ENCODE measurements around the gene BICC1.

The BICC1 gene

GRCh38 chr10:58637352-58637751, 124.7 kb downstream of the BICC1 start:
- in situ Hi-C loops (cut with HindIII; ENCODE audit: low sequenced_read_pairs) = no loop called here
- TF ChIP-seq CTCF (IDR thresholded peaks at IDR 0.05; ENCODE audit: low read depth, low read length) = no peak
- peak; percentile 76 for DNase-seq (ENCODE audit: low read depth, low spot score)
- no peak overlapping the region for H3K4me3 ChIP-seq (ENCODE audit: low read depth, low read length)

GRCh38 chr10:58638388-58638787, 125.7 kb downstream of the BICC1 start:
- H3K4me3 ChIP-seq (ENCODE audit: low read depth, low read length) = no peak overlapping the region
- peak; percentile 54 for DNase-seq (ENCODE audit: low read depth, low spot score)
- in situ Hi-C loops (cut with HindIII; ENCODE audit: low sequenced_read_pairs) = no loop called here
- TF ChIP-seq CTCF (IDR thresholded peaks at IDR 0.05; ENCODE audit: low read depth, low read length) = no peak

- TF ChIP-seq CTCF (IDR thresholded peaks at IDR 0.05; ENCODE audit: low read depth, low read length) = no peak
- in situ Hi-C loops (cut with HindIII; ENCODE audit: low sequenced_read_pairs) = no loop called here
- DNase-seq (ENCODE audit: low read depth, low spot score) = peak; percentile 97
- H3K4me3 ChIP-seq (ENCODE audit: low read depth, low read length) = no peak overlapping the region
Observed at GRCh38 chr10:58641095-58641531, 128.4 kb downstream of the BICC1 start.

GRCh38 chr10:58641708-58642107, 129.0 kb downstream of the BICC1 start:
- in situ Hi-C loops (cut with HindIII; ENCODE audit: low sequenced_read_pairs) = no loop called here
- DNase-seq (ENCODE audit: low read depth, low spot score) = peak; percentile 88
- no peak overlapping the region for H3K4me3 ChIP-seq (ENCODE audit: low read depth, low read length)
- no peak for TF ChIP-seq CTCF (IDR thresholded peaks at IDR 0.05; ENCODE audit: low read depth, low read length)

GRCh38 chr10:58642283-58642682, 129.6 kb downstream of the BICC1 start:
- in situ Hi-C loops (cut with HindIII; ENCODE audit: low sequenced_read_pairs) = no loop called here
- no peak overlapping the region for H3K4me3 ChIP-seq (ENCODE audit: low read depth, low read length)
- DNase-seq (ENCODE audit: low read depth, low spot score) = peak; percentile 71
- no peak for TF ChIP-seq CTCF (IDR thresholded peaks at IDR 0.05; ENCODE audit: low read depth, low read length)

- in situ Hi-C loops (cut with HindIII; ENCODE audit: low sequenced_read_pairs) = no loop called here
- H3K4me3 ChIP-seq (ENCODE audit: low read depth, low read length) = no peak overlapping the region
- DNase-seq (ENCODE audit: low read depth, low spot score) = no peak
- no peak for TF ChIP-seq CTCF (IDR thresholded peaks at IDR 0.05; ENCODE audit: low read depth, low read length)
Observed at GRCh38 chr10:58642916-58643428, 130.3 kb downstream of the BICC1 start.

GRCh38 chr10:58644311-58644710, 131.6 kb downstream of the BICC1 start:
- TF ChIP-seq CTCF (IDR thresholded peaks at IDR 0.05; ENCODE audit: low read depth, low read length) = no peak
- in situ Hi-C loops (cut with HindIII; ENCODE audit: low sequenced_read_pairs) = no loop called here
- no peak for DNase-seq (ENCODE audit: low read depth, low spot score)
- H3K4me3 ChIP-seq (ENCODE audit: low read depth, low read length) = no peak overlapping the region

Data from astrocyte of the spinal cord (primary cell).